ENCODE measurements around the gene ATG7.

Gene ATG7

GRCh38 chr3:11236588-11237461 is 35.4 kb upstream of the ATG7 start:
- Histone ChIP-seq H3K27me3 (ENCODE audit: insufficient read depth, low read depth) (no peaks in the 10 kb centered on the region), H3K79me2 (ENCODE audit: insufficient read depth, low read depth) (no peaks in the 10 kb centered on the region), H3K4me2 (no peak overlapping the region), H2AFZ (ENCODE audit: low read depth) (no peak overlapping the region), H4K20me1 (ENCODE audit: insufficient read depth) (no peaks in the 10 kb centered on the region), H3K9ac (no peak overlapping the region), H3K4me1 (ENCODE audit: low read depth, poor library complexity, severe bottlenecking) (no peaks in the 10 kb centered on the region), H3K36me3 (ENCODE audit: insufficient read depth) (no peaks in the 10 kb centered on the region), H3K4me3 (IDR thresholded peaks at IDR 0.05; ENCODE audit: insufficient read depth, low read depth, low read length) (no peak overlapping the region), H3K27ac (no peak overlapping the region)
- TF ChIP-seq, protein P1, sequence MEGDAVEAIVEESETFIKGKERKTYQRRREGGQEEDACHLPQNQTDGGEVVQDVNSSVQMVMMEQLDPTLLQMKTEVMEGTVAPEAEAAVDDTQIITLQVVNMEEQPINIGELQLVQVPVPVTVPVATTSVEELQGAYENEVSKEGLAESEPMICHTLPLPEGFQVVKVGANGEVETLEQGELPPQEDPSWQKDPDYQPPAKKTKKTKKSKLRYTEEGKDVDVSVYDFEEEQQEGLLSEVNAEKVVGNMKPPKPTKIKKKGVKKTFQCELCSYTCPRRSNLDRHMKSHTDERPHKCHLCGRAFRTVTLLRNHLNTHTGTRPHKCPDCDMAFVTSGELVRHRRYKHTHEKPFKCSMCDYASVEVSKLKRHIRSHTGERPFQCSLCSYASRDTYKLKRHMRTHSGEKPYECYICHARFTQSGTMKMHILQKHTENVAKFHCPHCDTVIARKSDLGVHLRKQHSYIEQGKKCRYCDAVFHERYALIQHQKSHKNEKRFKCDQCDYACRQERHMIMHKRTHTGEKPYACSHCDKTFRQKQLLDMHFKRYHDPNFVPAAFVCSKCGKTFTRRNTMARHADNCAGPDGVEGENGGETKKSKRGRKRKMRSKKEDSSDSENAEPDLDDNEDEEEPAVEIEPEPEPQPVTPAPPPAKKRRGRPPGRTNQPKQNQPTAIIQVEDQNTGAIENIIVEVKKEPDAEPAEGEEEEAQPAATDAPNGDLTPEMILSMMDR (conservative IDR thresholded peaks at IDR 0.05; ENCODE audit: low read depth, low read length) = peak; percentile 67

- Histone ChIP-seq H4K20me1 (ENCODE audit: insufficient read depth) (no peaks in the 10 kb centered on the region), H3K79me2 (ENCODE audit: insufficient read depth, low read depth) (no peaks in the 10 kb centered on the region), H3K4me3 (IDR thresholded peaks at IDR 0.05; ENCODE audit: insufficient read depth, low read depth, low read length) (no peak overlapping the region), H3K27ac (no peak overlapping the region), H3K9ac (no peak overlapping the region), H3K4me1 (ENCODE audit: low read depth, poor library complexity, severe bottlenecking) (no peaks in the 10 kb centered on the region), H3K27me3 (ENCODE audit: insufficient read depth, low read depth) (no peaks in the 10 kb centered on the region), H3K4me2 (no peak overlapping the region), H3K36me3 (ENCODE audit: insufficient read depth) (no peaks in the 10 kb centered on the region), H2AFZ (ENCODE audit: low read depth) (no peak overlapping the region)
- TF ChIP-seq, protein P1 (conservative IDR thresholded peaks at IDR 0.05; ENCODE audit: low read depth, low read length) = no peak
Measured at GRCh38 chr3:11238060-11238459, 34.1 kb upstream of the ATG7 start.

DNA sequence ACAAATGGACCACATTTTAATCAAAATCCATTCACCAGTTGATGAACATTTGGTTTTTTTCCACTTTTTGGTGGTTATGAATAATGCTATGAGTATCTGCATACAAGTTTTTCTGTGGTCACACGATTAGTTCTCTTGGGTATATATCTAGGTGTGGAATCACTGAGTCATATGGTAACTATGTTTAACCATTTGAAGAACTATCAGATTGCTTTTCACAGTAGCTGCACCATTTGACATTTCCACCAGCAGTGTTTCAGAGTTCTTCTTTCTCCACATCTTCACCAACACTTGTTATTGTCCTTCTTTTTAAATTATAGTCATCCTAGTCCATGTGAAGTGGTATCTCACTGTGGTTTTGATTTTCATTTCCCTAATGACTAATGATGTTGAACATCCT is 33.3 kb upstream of the ATG7 start:
- TF ChIP-seq, protein P1 (conservative IDR thresholded peaks at IDR 0.05; ENCODE audit: low read depth, low read length) = no peak
- Histone ChIP-seq H3K27me3 (ENCODE audit: insufficient read depth, low read depth) (no peaks in the 10 kb centered on the region), H3K4me3 (IDR thresholded peaks at IDR 0.05; ENCODE audit: insufficient read depth, low read depth, low read length) (no peak overlapping the region), H3K4me1 (ENCODE audit: low read depth, poor library complexity, severe bottlenecking) (no peaks in the 10 kb centered on the region), H3K4me2 (no peak overlapping the region), H3K36me3 (ENCODE audit: insufficient read depth) (no peaks in the 10 kb centered on the region), H3K79me2 (ENCODE audit: insufficient read depth, low read depth) (no peaks in the 10 kb centered on the region), H2AFZ (ENCODE audit: low read depth) (no peak overlapping the region), H4K20me1 (ENCODE audit: insufficient read depth) (no peaks in the 10 kb centered on the region), H3K27ac (no peak overlapping the region), H3K9ac (no peak overlapping the region)

GRCh38 chr3:11239796-11240195 is 32.4 kb upstream of the ATG7 start:
- H3K4me3 ChIP-seq (IDR thresholded peaks at IDR 0.05; ENCODE audit: insufficient read depth, low read depth, low read length) = no peak overlapping the region
- H3K4me1 ChIP-seq (ENCODE audit: low read depth, poor library complexity, severe bottlenecking) = no peaks in the 10 kb centered on the region
- H3K27me3 ChIP-seq (ENCODE audit: insufficient read depth, low read depth) = no peaks in the 10 kb centered on the region
- H3K9ac ChIP-seq = no peak overlapping the region
- H3K36me3 ChIP-seq (ENCODE audit: insufficient read depth) = no peaks in the 10 kb centered on the region
- H3K4me2 ChIP-seq = no peak overlapping the region
- H3K27ac ChIP-seq = no peak overlapping the region
- TF ChIP-seq, protein P1 (conservative IDR thresholded peaks at IDR 0.05; ENCODE audit: low read depth, low read length) = no peak
- no peaks in the 10 kb centered on the region for H3K79me2 ChIP-seq (ENCODE audit: insufficient read depth, low read depth)
- H2AFZ ChIP-seq (ENCODE audit: low read depth) = no peak overlapping the region
- H4K20me1 ChIP-seq (ENCODE audit: insufficient read depth) = no peaks in the 10 kb centered on the region
